ENCODE data around the gene FCHSD2. TPM values are rescaled to one million over a fixed set of nuclear protein-coding genes. Genes with fewer than 3 reads are reported as not detected.
"Not testable (repeated sequence)": the region's sequence is repeated elsewhere in the genome, so short reads cannot be mapped to it uniquely, and the experiment has no call there.

FCHSD2 gene
- total RNA-seq, 1 donor from 2014 or later = 18.0 TPM

GRCh38 chr11:73116636-73117035 lies 25.5 kb downstream of the FCHSD2 start:
- no peak for DNase-seq

GRCh38 chr11:73114835-73115220 lies 27.3 kb downstream of the FCHSD2 start:
- DNase-seq = no peak

DNA sequence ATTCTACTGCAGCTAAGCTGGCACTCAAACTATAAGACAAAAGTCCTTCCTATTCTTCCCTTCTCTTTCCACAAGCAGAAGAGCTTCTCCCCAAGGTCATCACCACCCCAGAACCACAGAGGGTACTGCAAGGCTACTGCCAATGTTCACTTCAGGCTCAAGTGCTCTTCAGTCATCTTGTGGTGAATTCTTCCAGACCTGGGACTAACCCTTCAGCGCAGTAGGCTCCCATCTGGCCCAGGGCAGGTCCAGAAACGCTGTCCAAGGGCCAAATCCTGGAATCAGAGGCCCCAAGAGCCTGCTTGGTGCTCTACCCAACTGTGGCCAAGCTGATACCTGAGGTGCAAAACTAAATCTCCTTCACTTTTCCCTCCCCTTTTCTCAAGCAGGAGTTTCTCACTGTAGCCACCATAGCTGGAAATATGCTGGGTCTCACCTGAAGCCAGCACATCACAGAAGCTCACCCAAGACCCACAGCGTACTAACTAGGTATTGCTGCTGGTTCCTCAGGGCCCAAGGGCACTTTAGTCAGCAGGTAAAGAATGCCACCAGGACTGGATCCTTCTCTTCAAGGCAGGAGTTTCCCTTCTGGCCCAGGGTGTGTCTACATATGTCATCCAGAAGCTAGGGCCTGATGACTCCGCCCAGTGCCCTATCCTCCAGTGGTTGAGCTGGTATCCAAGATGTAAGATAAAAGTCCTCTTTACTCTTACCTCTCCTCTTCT lies 27.8 kb downstream of the FCHSD2 start:
- no peak for DNase-seq

- DNase-seq = no peak
These were observed 28.7 kb downstream of the FCHSD2 start for GRCh38 chr11:73113426-73113825.

- DNase-seq = no peak
These were observed 34.5 kb downstream of the FCHSD2 start for GRCh38 chr11:73107597-73107996.

- DNase-seq = no peak
These were observed 35.8 kb downstream of the FCHSD2 start for GRCh38 chr11:73106347-73106746.

DNA sequence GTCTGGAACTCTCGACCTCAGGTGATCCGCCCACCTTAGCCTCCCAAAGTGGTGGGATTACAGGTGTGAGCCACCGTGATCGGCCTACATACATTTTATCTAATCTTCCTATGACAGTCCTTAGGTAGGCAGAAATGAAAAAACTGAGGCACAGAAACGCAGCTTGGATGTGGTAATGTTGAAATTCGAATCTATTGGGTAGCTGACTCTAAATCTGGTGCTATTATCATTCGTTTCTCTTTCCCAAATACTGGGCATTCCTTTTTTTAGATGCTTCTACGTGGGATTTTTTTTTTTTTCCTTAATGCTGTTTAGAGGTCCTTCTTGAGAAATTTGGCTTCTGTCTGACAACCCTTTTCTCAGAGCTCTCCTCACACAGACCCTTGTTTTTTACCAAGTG lies 41.5 kb downstream of the FCHSD2 start:
- DNase-seq = no peak

GRCh38 chr11:73099512-73100266 lies 42.4 kb downstream of the FCHSD2 start:
- DNase-seq = no peak

- DNase-seq = peak; percentile 21
These were observed 46.5 kb downstream of the FCHSD2 start for GRCh38 chr11:73095613-73096012.

DNA sequence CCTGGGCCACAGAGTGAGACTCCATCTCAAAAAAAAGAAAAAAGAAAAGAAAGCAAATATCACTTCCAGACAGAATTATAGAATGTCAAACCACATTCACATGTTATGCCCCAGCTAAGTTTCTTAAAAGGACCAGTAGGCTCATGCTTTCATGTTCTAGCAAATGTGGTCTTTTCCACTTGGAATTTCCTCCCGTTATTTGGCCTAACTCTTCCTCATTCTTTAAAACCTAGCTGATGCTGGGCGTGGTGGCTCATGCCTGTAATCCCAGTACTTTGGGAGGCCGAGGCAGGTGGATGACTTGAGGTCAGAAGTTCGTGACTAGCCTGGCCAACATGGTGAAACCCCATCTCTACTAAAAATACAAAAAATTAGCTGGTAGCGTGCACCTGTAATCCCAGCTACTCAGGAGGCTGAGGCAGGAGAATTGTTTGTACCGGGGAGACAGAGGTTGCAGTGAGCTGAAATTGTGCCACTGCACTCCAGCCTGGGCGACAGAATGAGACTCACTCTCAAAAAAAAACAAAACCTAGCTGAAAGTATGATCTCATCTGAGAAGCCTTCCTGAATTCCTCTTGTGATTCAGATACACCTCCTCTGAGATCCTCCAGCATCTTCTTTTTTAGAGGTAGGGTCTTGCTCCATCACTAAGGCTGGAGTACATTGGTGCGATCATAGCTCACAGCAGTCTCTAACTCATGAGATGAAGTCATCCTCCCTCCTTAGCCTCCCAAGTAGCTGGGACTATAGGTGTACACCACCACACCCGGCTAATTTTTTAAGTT lies 50.4 kb downstream of the FCHSD2 start:
- DNase-seq = no peak

DNA sequence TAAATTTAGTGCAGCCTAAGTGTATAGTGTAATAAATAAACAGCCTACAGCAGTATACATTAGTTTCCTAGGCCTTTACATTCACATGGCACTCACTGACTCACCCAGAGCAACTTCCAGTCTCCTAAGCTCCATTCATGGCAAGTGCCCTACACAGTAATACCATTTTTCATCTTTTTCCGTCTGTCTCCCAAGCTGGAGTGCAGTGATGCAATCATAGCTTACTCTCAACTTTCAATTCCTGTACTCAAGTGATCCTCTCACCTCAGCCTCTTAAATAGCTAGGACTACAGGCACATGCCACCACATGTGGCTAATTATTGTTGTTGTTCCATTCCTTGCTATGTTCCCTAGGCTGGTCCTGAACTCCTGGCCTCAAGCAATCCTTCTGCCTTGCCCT lies 54.4 kb downstream of the FCHSD2 start:
- DNase-seq = peak; percentile 4

GRCh38 chr11:73085189-73085875 lies 56.8 kb downstream of the FCHSD2 start:
- peak; percentile 27 for DNase-seq

DNA sequence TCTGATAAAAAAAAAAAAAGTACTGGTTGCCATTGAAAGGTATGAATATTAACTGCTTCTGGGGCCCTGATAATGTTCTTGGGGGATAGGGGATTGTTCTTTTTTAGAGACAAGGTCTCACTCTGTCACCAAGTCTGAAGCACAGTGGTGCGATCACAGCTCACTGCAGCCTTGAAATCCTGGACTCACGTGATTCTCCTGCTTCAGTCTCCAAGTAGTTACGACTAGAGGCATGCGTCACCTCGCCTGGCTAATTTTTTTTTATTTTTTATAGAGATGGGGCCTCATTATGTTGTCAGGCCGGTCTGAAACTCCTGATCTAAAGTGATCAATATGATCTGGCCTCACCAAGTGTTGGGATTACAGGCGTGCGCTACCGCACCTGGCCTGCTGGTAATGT lies 63.5 kb downstream of the FCHSD2 start:
- no peak for DNase-seq

- DNase-seq = no peak
These were observed 64.7 kb downstream of the FCHSD2 start for GRCh38 chr11:73077454-73077853.

GRCh38 chr11:73074319-73074718 lies 67.8 kb downstream of the FCHSD2 start:
- no peak for DNase-seq

- DNase-seq = peak; percentile 52
These were observed 69.1 kb downstream of the FCHSD2 start for GRCh38 chr11:73072935-73073481.

- DNase-seq = no peak
These were observed 71.5 kb downstream of the FCHSD2 start for GRCh38 chr11:73070653-73071052.

DNA sequence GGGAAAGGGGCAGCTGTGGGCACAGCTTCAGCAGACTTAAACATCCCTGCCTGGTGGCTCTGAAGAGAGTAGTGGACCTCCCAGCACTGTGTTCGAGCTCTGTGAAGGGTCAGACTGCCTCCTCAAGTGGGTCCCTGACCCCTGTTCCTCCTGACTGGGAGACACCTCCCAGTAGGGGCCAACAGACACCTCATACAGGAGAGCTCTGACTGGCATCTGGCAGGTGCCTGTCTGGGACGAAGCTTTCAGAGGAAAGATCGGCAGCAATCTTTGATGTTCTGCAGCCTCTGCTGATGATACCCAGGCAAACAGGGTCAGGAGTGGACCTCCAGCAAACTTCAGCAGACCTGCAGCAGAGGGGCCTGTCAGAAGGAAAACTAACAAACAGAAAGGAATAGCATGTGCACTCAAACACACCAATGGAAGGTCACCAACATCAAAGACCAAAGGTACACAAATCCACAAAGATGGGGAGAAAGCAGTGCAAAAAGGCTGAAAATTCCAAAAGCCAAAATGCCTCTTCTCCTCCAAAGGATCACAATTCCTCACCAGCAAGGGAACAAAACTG lies 80.2 kb downstream of the FCHSD2 start:
- DNase-seq = not testable (repeated sequence)

- not testable (repeated sequence) for DNase-seq
These were observed 80.7 kb downstream of the FCHSD2 start for GRCh38 chr11:73061434-73061833.

DNA sequence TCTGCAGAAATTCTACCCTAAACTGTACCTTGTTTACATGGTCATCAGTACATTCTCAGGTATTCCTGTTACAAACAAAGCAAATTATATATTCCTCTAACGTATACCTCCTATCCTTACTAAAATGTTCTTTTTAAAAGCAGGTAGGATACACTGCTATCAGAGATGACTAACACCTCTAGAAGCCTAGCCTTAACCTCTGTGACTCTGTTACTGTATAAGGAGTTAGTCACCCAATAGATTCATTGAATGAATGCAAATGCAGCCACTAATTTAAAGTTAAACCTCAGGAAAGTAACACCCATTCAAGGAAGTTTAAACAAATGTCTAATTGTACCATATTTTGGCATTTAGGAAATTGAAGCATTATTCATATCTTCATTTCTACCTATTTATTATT lies 82.2 kb downstream of the FCHSD2 start:
- DNase-seq = no peak

GRCh38 chr11:73058989-73059674 lies 83.0 kb downstream of the FCHSD2 start:
- DNase-seq = no peak

All from dermis blood vessel endothelial cell (primary cell).